ENCODE measurements around the gene EOGT. TPM values are rescaled to one million over a fixed set of nuclear protein-coding genes. Genes with fewer than 3 reads are reported as not detected.

Gene EOGT
- total and polyA plus RNA-seq, 8 donors: 7.6 to 19.3 (median 11.3) TPM

GRCh38 chr3:69005791-69006482 is 7.5 kb downstream of the EOGT start:
- TF ChIP-seq, protein P1, sequence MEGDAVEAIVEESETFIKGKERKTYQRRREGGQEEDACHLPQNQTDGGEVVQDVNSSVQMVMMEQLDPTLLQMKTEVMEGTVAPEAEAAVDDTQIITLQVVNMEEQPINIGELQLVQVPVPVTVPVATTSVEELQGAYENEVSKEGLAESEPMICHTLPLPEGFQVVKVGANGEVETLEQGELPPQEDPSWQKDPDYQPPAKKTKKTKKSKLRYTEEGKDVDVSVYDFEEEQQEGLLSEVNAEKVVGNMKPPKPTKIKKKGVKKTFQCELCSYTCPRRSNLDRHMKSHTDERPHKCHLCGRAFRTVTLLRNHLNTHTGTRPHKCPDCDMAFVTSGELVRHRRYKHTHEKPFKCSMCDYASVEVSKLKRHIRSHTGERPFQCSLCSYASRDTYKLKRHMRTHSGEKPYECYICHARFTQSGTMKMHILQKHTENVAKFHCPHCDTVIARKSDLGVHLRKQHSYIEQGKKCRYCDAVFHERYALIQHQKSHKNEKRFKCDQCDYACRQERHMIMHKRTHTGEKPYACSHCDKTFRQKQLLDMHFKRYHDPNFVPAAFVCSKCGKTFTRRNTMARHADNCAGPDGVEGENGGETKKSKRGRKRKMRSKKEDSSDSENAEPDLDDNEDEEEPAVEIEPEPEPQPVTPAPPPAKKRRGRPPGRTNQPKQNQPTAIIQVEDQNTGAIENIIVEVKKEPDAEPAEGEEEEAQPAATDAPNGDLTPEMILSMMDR (IDR thresholded peaks at IDR 0.05): no peak
- no peak overlapping the region for H3K27ac ChIP-seq
- H3K4me3 ChIP-seq: no peak overlapping the region
- no peak for ATAC-seq
- H3K9me3 ChIP-seq: no peaks in the 10 kb centered on the region
- peaks cover 0 to 40% (median 4%) of the 10 kb centered on the region in 3 donors for H3K36me3 ChIP-seq
- no peak for FAIRE-seq
- WGBS, 2 donors: 92 to 93% methylated on average over 5 of the region's 5 CpGs
- intact Hi-C loops (cut with DNase I): no loop called here
- H3K27me3 ChIP-seq: no peaks in the 10 kb centered on the region
- no peak for DNase-seq
- no peaks in the 10 kb centered on the region for H3K4me1 ChIP-seq

GRCh38 chr3:69005071-69005790 is 8.3 kb downstream of the EOGT start:
- Histone ChIP-seq H3K4me3 (no peak overlapping the region), H3K36me3 (peaks cover 0 to 46% (median 4%) of the 10 kb centered on the region in 3 donors), H3K27ac (no peak overlapping the region), H3K9me3 (no peaks in the 10 kb centered on the region), H3K4me1 (no peaks in the 10 kb centered on the region), H3K27me3 (no peaks in the 10 kb centered on the region)
- FAIRE-seq (no peak), DNase-seq (no peak), ATAC-seq (no peak)
- intact Hi-C loops (cut with DNase I): no loop called here
- 84 to 90% methylated on average over 6 of the region's 6 CpGs for WGBS, 2 donors
- TF ChIP-seq, protein P1 (IDR thresholded peaks at IDR 0.05): no peak

DNA sequence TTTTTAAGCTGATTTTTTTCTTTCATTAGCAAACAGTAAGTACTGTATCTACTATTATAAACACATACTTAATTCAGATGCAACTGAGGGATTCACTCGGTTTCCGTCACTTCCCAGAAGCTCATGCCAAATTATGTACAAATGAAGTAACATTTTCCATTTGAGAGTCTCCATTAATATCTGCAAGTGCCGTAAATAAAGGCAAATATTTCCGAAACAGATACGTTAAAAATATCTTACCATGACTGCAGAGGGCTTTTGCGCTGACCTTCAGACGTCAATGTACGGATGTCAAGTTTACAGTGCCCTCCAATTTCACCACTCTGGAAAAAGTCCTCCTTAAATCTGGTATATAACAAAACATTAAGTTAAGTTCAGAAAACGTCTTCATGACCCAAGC is 9.3 kb downstream of the EOGT start:
- ATAC-seq (no peak), FAIRE-seq (no peak), DNase-seq (no peak)
- Histone ChIP-seq H3K9me3 (no peaks in the 10 kb centered on the region), H3K4me1 (no peaks in the 10 kb centered on the region), H3K27ac (no peak overlapping the region), H3K4me3 (no peak overlapping the region), H3K36me3 (peaks cover 0 to 46% (median 4%) of the 10 kb centered on the region in 3 donors), H3K27me3 (no peaks in the 10 kb centered on the region)
- intact Hi-C loops (cut with DNase I): no loop called here
- TF ChIP-seq, protein P1 (IDR thresholded peaks at IDR 0.05): no peak
- 94 to 95% methylated on average over 9 of the region's 9 CpGs for WGBS, 2 donors

GRCh38 chr3:68999605-69000004 is 13.9 kb downstream of the EOGT start:
- H3K27ac ChIP-seq: no peak overlapping the region
- intact Hi-C loops (cut with DNase I): no loop called here
- H3K4me1 ChIP-seq: no peaks in the 10 kb centered on the region
- H3K27me3 ChIP-seq: no peaks in the 10 kb centered on the region
- H3K36me3 ChIP-seq: peaks cover 0 to 59% (median 13%) of the 10 kb centered on the region in 3 donors
- no peak overlapping the region for H3K4me3 ChIP-seq
- no peaks in the 10 kb centered on the region for H3K9me3 ChIP-seq
- WGBS, 2 donors: 95% methylated on average over 1 of the region's 1 CpG
- TF ChIP-seq, protein P1 (IDR thresholded peaks at IDR 0.05): no peak
- DNase-seq (no peak), ATAC-seq (no peak), FAIRE-seq (no peak)

- no peak for ATAC-seq
- intact Hi-C loops (cut with DNase I): no loop called here
- no peak overlapping the region for H3K4me3 ChIP-seq
- H3K4me1 ChIP-seq: no peaks in the 10 kb centered on the region
- H3K27me3 ChIP-seq: no peaks in the 10 kb centered on the region
- no peaks in the 10 kb centered on the region for H3K9me3 ChIP-seq
- H3K36me3 ChIP-seq: peaks cover 0 to 55% (median 15%) of the 10 kb centered on the region in 3 donors
- no peak overlapping the region for H3K27ac ChIP-seq
- no peak for DNase-seq
- no peak for FAIRE-seq
- TF ChIP-seq, protein P1 (IDR thresholded peaks at IDR 0.05): no peak
Measured at GRCh38 chr3:68999158-68999557, 14.3 kb downstream of the EOGT start.

All from pancreas (tissue), 10 donors.